ENCODE data around the gene FBXW2.

The FBXW2 gene

GRCh38 chr9:120792898-120793765, at the start of gene FBXW2:
TSS of gene FBXW2 (minus strand) at chr9:120793416. CDS start at chr9:120788258, 5,158 bp downstream.
- peak; percentile 96 for DNase-seq
- Histone ChIP-seq H3K4me3 (ENCODE audit: low read depth, low read length) (peak within 1 kb of the TSS; percentile 83), H3K36me3 (peaks cover 37% of the 10 kb centered on the region), H3K27me3 (ENCODE audit: insufficient read depth, low read depth, severe bottlenecking) (no peaks in the 10 kb centered on the region), H3K27ac (peak within 1 kb of the TSS; percentile 90), H3K9me3 (ENCODE audit: severe bottlenecking) (no peaks in the 10 kb centered on the region)
- TF ChIP-seq CTCF (IDR thresholded peaks at IDR 0.05; ENCODE audit: low read depth, low read length) = no peak

- Histone ChIP-seq H3K4me3 (ENCODE audit: low read depth, low read length) (no peak overlapping the region), H3K27ac (no peak overlapping the region), H3K36me3 (no peaks in the 10 kb centered on the region), H3K9me3 (ENCODE audit: severe bottlenecking) (no peaks in the 10 kb centered on the region), H3K27me3 (ENCODE audit: insufficient read depth, low read depth, severe bottlenecking) (no peaks in the 10 kb centered on the region)
- TF ChIP-seq CTCF (IDR thresholded peaks at IDR 0.05; ENCODE audit: low read depth, low read length) = no peak
- no peak for DNase-seq
Measured at GRCh38 chr9:120841930-120842684, 48.9 kb upstream of the FBXW2 start.

GRCh38 chr9:120839146-120839545, 45.9 kb upstream of the FBXW2 start:
- no peak for DNase-seq
- Histone ChIP-seq H3K4me3 (ENCODE audit: low read depth, low read length) (no peak overlapping the region), H3K36me3 (no peaks in the 10 kb centered on the region), H3K9me3 (ENCODE audit: severe bottlenecking) (no peaks in the 10 kb centered on the region), H3K27ac (no peak overlapping the region), H3K27me3 (ENCODE audit: insufficient read depth, low read depth, severe bottlenecking) (no peaks in the 10 kb centered on the region)
- TF ChIP-seq CTCF (IDR thresholded peaks at IDR 0.05; ENCODE audit: low read depth, low read length) = no peak

- Histone ChIP-seq H3K9me3 (ENCODE audit: severe bottlenecking) (no peaks in the 10 kb centered on the region), H3K4me3 (ENCODE audit: low read depth, low read length) (no peak overlapping the region), H3K27me3 (ENCODE audit: insufficient read depth, low read depth, severe bottlenecking) (no peaks in the 10 kb centered on the region), H3K27ac (no peak overlapping the region), H3K36me3 (no peaks in the 10 kb centered on the region)
- no peak for DNase-seq
- no peak for TF ChIP-seq CTCF (IDR thresholded peaks at IDR 0.05; ENCODE audit: low read depth, low read length)
Measured at GRCh38 chr9:120837921-120838320, 44.7 kb upstream of the FBXW2 start.

GRCh38 chr9:120833325-120833724, 40.1 kb upstream of the FBXW2 start:
- no peak for DNase-seq
- no peak for TF ChIP-seq CTCF (IDR thresholded peaks at IDR 0.05; ENCODE audit: low read depth, low read length)
- Histone ChIP-seq H3K27ac (no peak overlapping the region), H3K4me3 (ENCODE audit: low read depth, low read length) (no peak overlapping the region), H3K9me3 (ENCODE audit: severe bottlenecking) (no peaks in the 10 kb centered on the region), H3K27me3 (ENCODE audit: insufficient read depth, low read depth, severe bottlenecking) (no peaks in the 10 kb centered on the region), H3K36me3 (no peaks in the 10 kb centered on the region)

Measured in WERI-Rb-1 (cell line).